Muscle layer of duodenum (tissue), 2 donors: ENCODE measurements around the gene CEP20.

Experiments used
- H3K27ac ChIP-seq: one replicate; pipeline ENCODE4 v1.7.0; 2013; ENCODE audit warnings: mild to moderate bottlenecking, low read length
- H3K27me3 ChIP-seq: one replicate; pipeline ENCODE4 v1.7.0; 2013; ENCODE audit warnings: low read depth, mild to moderate bottlenecking, control low read depth, low read length
- H3K36me3 ChIP-seq, 2 donors: one replicate each; pipeline ENCODE4 v1.7.0; 2013; ENCODE audit warnings: low read length in 2 of 2, control low read depth in 1 of 2, mild to moderate bottlenecking in 1 of 2; ENCODE audit not compliant: insufficient read depth in 2 of 2, control insufficient read depth in 1 of 2
- H3K4me1 ChIP-seq, 2 donors: one replicate each; pipeline ENCODE4 v1.7.0; 2013; ENCODE audit warnings: low read length in 2 of 2, mild to moderate bottlenecking in 2 of 2, control low read depth in 1 of 2, moderate library complexity in 1 of 2; ENCODE audit not compliant: insufficient read depth in 2 of 2, control insufficient read depth in 1 of 2
- H3K4me3 ChIP-seq, 2 donors: one replicate each; pipeline ENCODE4 v1.7.0; 2013; ENCODE audit warnings: low read length in 2 of 2, low read depth in 1 of 2, mild to moderate bottlenecking in 1 of 2
- H3K9me3 ChIP-seq, 2 donors: one replicate each; pipeline ENCODE4 v1.7.0; 2013; ENCODE audit warnings: low read length in 2 of 2, control low read depth in 1 of 2, mild to moderate bottlenecking in 1 of 2; ENCODE audit not compliant: control insufficient read depth in 1 of 2
- donor health status: healthy.

CEP20 gene

GRCh38 chr16:15876503-15876902 is 11.9 kb downstream of the CEP20 start:
- peaks cover 0 to 11% of the 10 kb centered on the region in 2 donors for H3K4me1 ChIP-seq
- no peaks in the 10 kb centered on the region for H3K27me3 ChIP-seq
- peaks cover 13 to 22% of the 10 kb centered on the region in 2 donors for H3K36me3 ChIP-seq

GRCh38 chr16:15874745-15875314 is 13.6 kb downstream of the CEP20 start:
- H3K27ac ChIP-seq: peak overlapping the region; percentile 54
- peaks cover 22% of the 10 kb centered on the region in 2 donors for H3K36me3 ChIP-seq

More at GRCh38 chr16:15876503-15876902, 11.9 kb downstream of the CEP20 start:
- no peak overlapping the region for H3K27ac ChIP-seq
- H3K9me3 ChIP-seq: no peaks in the 10 kb centered on the region
- H3K4me3 ChIP-seq: no peak overlapping the region

GRCh38 chr16:15873737-15874136 is 14.7 kb downstream of the CEP20 start:
- no peaks in the 10 kb centered on the region for H3K27me3 ChIP-seq
- H3K36me3 ChIP-seq: peaks cover 18 to 25% of the 10 kb centered on the region in 2 donors
- no peak overlapping the region for H3K4me3 ChIP-seq
- H3K4me1 ChIP-seq: peaks cover 0 to 9% of the 10 kb centered on the region in 2 donors
- no peaks in the 10 kb centered on the region for H3K9me3 ChIP-seq
- no peak overlapping the region for H3K27ac ChIP-seq

More at GRCh38 chr16:15874745-15875314, 13.6 kb downstream of the CEP20 start:
- Histone ChIP-seq H3K4me3 (peak overlapping the region in 1 of 2 donors; percentile 19), H3K4me1 (peaks cover 0 to 11% of the 10 kb centered on the region in 2 donors), H3K27me3 (no peaks in the 10 kb centered on the region), H3K9me3 (no peaks in the 10 kb centered on the region)

GRCh38 chr16:15873301-15873700 is 15.1 kb downstream of the CEP20 start:
- Histone ChIP-seq H3K27ac (no peak overlapping the region), H3K4me1 (peaks cover 0 to 11% of the 10 kb centered on the region in 2 donors), H3K36me3 (peaks cover 15 to 23% of the 10 kb centered on the region in 2 donors), H3K27me3 (no peaks in the 10 kb centered on the region), H3K9me3 (no peaks in the 10 kb centered on the region), H3K4me3 (no peak overlapping the region)

- H3K27ac ChIP-seq: no peak overlapping the region
- peaks cover 3 to 26% of the 10 kb centered on the region in 2 donors for H3K36me3 ChIP-seq
These were observed 18.4 kb downstream of the CEP20 start for GRCh38 chr16:15870011-15870410.

GRCh38 chr16:15866451-15866850 is 22.0 kb downstream of the CEP20 start:
- Histone ChIP-seq H3K27me3 (no peaks in the 10 kb centered on the region), H3K4me1 (peaks cover 4 to 10% of the 10 kb centered on the region in 2 donors), H3K9me3 (no peaks in the 10 kb centered on the region), H3K4me3 (no peak overlapping the region), H3K27ac (no peak overlapping the region), H3K36me3 (peaks cover 3 to 17% of the 10 kb centered on the region in 2 donors)

More at GRCh38 chr16:15870011-15870410, 18.4 kb downstream of the CEP20 start:
- Histone ChIP-seq H3K4me3 (no peak overlapping the region), H3K27me3 (no peaks in the 10 kb centered on the region), H3K9me3 (no peaks in the 10 kb centered on the region), H3K4me1 (peaks cover 4 to 17% of the 10 kb centered on the region in 2 donors)

- H3K36me3 ChIP-seq: peaks cover 3 to 16% of the 10 kb centered on the region in 2 donors
- no peak overlapping the region for H3K27ac ChIP-seq
- H3K4me1 ChIP-seq: peaks cover 4 to 10% of the 10 kb centered on the region in 2 donors
- H3K27me3 ChIP-seq: no peaks in the 10 kb centered on the region
- no peaks in the 10 kb centered on the region for H3K9me3 ChIP-seq
- no peak overlapping the region for H3K4me3 ChIP-seq
These were observed 22.7 kb downstream of the CEP20 start for GRCh38 chr16:15865742-15866141.

GRCh38 chr16:15864939-15865338 is 23.5 kb downstream of the CEP20 start:
- Histone ChIP-seq H3K9me3 (no peaks in the 10 kb centered on the region), H3K4me1 (peaks cover 4 to 10% of the 10 kb centered on the region in 2 donors), H3K27ac (no peak overlapping the region), H3K27me3 (no peaks in the 10 kb centered on the region), H3K36me3 (peaks cover 3 to 10% of the 10 kb centered on the region in 2 donors), H3K4me3 (no peak overlapping the region)

- H3K36me3 ChIP-seq: peaks cover 2 to 6% of the 10 kb centered on the region in 2 donors
- H3K27me3 ChIP-seq: no peaks in the 10 kb centered on the region
- no peak overlapping the region for H3K4me3 ChIP-seq
- peaks cover 4 to 16% of the 10 kb centered on the region in 2 donors for H3K4me1 ChIP-seq
- no peak overlapping the region for H3K27ac ChIP-seq
- no peaks in the 10 kb centered on the region for H3K9me3 ChIP-seq
These were observed 26.4 kb downstream of the CEP20 start for GRCh38 chr16:15861996-15862395.

- Histone ChIP-seq H3K4me3 (peak overlapping the region in 1 of 2 donors; percentile 1), H3K4me1 (peaks cover 0 to 14% of the 10 kb centered on the region in 2 donors), H3K9me3 (no peaks in the 10 kb centered on the region), H3K27ac (peak overlapping the region; percentile 71), H3K36me3 (no peaks in the 10 kb centered on the region), H3K27me3 (no peaks in the 10 kb centered on the region)
These were observed 29.3 kb downstream of the CEP20 start for GRCh38 chr16:15858921-15859668.

GRCh38 chr16:15857724-15858560 is 30.5 kb downstream of the CEP20 start:
- H3K27ac ChIP-seq: peak overlapping the region; percentile 85
- no peaks in the 10 kb centered on the region for H3K9me3 ChIP-seq
- H3K36me3 ChIP-seq: no peaks in the 10 kb centered on the region
- H3K27me3 ChIP-seq: no peaks in the 10 kb centered on the region
- H3K4me1 ChIP-seq: peaks cover 0 to 14% of the 10 kb centered on the region in 2 donors
- peak overlapping the region; percentile 45 to 61 for H3K4me3 ChIP-seq
